Fibroblast of skin of right quadriceps (primary cell): Measurements from ENCODE around the gene TK2.
A peak's percentile ranks its signal among the peaks of the same experiment; 100 is the strongest.

Experiments used
- DNase-seq: peaks from one replicate; pipeline ENCODE4 v3.0.0-alpha.2; 2013

TK2 gene

GRCh38 chr16:66543541-66543940, 6.4 kb downstream of the TK2 start:
- DNase-seq, result no peak

DNA sequence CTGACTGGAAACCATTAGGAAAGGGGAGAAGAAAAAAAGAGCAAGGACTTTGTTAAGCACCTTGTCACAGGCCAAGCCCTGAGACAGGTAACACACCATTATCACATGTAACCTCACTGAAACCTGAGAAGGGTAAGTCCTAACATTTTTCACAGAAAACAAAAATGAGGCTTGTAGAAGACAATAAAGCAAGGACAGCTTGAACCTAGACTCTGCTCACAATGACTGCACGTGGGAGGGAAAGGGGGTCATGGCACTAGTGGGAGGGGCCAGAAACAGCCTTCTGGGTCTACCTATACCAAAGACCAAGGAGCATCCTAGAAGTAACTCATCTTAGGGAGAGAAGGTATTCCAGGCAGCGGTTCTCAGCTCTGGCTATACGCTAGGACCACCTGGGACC, 7.5 kb downstream of the TK2 start:
- DNase-seq, result no peak

DNA sequence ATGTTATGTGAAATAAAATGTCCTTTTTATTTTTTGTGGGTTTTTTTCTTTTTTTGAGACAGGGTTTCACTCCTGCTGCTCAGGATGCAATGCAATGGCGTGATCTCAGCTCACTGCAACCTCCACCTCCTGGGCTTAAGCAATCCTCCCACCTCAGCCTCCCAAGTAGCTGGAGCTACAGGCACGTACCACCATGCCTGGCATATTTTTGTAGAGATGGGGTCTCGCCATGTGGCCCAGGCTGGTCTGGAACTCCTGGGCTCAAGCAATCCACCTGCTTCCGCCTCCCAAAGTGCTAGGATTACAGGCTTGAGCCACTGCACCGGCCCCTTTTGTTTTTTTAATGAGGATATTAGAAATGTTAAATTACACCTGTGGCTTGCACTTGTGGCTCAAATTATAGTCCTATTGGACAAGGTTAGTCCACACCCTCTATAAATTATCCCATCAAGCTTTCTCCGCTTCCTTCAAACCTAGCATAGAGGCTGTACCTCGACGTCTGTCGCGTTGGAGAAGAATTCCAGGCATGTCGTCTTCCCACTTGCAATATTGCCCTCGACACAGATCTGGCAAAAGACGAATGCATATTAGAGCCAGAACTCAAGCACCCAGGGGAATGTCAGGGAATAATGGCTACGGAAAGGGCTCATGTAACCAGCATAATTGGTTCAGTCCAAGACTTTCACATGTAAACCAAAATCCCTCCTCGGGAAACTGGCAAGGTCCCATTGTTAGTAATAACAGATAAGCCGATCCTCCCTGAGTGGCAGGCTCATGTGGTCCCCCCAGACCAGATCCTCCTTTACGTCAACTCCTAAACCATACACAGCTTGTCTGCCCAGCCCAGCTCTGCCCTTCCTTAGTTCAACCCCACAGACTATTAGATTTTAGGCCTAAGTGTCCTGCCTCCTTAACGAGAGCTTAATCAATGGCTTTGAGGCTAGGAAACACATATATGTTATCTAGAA, 8.2 kb downstream of the TK2 start:
- DNase-seq, result no peak

DNA sequence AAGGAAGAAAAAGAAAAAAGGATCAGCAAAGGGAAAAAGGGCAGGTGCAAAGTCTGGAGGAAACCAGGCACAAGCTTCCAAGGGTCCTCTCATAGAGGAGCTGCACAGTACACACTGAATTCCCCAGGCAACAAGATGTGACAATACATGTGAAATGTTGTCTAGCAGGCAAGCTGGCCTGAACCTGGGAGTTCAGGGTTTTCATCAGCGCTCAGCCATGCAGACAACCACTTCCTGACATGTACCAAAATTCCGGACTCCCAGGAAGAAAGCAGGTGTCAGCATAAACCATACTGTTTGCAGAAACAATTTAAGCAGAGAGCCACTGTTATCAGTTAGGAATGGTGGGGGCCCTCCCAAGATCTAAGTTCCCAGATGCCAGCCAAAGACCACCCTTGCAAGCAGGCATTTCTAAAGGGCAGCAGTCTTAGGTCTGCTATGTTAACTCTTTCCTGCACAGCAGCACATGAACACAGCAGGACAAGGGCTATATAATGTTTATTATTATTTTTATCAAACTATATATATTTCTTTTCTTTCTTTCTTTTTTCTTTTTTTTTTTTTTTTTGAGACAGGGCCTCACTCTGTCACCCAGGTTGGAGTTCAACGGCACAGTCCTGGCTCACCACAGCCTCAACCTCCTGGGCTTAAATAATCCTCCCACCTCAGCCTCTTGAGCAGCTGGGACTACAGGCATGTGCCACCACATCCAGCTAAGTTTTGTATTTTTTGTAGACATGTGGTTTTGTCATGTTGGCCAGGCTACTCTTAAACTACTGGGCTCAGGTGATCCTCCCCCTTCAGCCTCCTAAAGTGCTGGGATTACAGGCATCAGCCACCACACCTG, 10.1 kb downstream of the TK2 start:
- no peak for DNase-seq

- DNase-seq, result no peak
Measured at GRCh38 chr16:66538910-66539309, 11.0 kb downstream of the TK2 start.

DNA sequence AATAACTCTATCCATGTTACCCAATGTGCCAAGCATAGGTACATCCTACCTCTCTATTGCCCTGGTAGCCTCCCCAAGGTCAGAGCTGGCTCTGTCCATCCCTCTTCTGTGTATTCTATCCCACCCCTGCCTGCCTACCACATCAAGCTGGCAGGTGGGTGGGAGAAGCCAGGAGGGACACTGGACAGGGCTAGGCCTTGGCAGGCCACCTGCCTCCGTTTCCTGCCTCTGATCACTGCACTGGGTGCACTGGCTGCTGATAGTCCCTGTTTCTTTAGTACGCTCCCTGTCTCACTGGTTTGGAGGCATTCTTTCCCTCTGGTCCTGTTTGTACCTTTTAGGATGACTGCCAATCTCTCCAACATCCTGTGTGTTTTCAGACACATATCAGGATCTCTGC, 12.7 kb downstream of the TK2 start:
- DNase-seq, result no peak

- DNase-seq, result no peak
Measured at GRCh38 chr16:66536525-66536924, 13.4 kb downstream of the TK2 start.

- DNase-seq, result no peak
Measured at GRCh38 chr16:66534376-66534799, 15.5 kb downstream of the TK2 start.

- DNase-seq, result no peak
Measured at GRCh38 chr16:66529475-66529874, 20.4 kb downstream of the TK2 start.

- no peak for DNase-seq
Measured at GRCh38 chr16:66528294-66528693, 21.6 kb downstream of the TK2 start.

DNA sequence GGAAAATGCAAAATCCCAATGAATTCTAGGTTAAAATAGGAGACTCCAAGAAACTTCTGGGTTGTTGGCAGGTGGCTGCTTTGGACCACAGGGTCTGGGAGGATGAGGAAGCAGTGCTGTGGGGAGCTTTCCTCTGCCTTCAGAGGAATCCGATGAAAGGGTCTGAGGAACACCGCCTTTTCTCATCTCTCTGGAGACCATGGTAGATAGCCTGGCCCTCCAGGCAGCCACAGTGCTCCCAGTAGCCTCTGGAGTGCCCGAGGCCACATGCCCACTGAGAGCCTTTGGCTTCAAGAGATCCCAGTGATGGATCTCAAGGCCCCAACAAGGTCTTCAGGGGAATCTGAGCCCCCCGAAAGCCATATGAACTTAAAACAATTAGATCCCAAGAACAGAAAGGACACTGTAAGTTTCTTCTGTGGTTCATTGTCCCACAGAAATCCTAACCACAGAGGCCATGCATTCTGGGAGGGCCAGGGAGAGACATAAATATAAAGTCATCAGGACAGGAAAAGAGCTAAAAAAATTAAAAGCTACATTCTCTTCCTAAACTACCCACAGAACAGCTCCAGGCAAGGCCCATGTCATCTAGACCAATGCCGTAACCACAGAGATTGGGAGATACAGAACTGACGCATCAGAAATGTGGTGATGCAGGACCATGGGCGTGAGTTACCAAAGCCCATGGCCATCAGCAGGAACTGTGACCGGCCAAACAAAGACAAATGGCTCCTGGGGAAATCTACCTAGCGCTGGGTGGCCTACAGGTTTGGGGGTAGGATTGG, 24.3 kb downstream of the TK2 start:
- no peak for DNase-seq

DNA sequence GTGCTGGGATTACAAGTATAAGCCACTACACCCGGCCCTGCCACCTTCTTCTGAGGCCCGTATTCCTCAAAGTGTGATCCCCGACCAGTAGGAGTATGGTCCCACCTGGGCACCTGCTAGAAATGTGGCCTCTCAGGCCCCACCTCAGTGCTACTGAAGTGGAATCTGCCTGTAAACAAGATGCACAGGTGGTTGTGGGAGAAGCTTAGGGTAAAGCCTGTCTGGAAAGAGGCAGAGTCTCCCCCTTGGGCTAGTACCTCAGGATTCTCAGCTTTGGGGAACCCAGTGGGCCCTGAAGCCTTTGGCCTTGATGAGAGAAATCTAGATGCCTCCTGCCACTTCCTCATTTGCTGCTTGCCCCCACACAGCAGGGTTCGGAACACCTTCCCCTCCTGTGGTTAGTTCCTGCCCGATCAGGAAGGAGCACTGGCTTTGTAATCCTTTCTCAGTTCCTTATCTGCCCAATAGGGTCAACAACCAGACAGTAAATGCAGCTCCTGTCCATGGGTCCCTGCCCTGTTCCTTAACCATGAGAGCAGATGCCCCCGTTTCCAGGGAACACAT, 25.2 kb downstream of the TK2 start:
- DNase-seq, result no peak

DNA sequence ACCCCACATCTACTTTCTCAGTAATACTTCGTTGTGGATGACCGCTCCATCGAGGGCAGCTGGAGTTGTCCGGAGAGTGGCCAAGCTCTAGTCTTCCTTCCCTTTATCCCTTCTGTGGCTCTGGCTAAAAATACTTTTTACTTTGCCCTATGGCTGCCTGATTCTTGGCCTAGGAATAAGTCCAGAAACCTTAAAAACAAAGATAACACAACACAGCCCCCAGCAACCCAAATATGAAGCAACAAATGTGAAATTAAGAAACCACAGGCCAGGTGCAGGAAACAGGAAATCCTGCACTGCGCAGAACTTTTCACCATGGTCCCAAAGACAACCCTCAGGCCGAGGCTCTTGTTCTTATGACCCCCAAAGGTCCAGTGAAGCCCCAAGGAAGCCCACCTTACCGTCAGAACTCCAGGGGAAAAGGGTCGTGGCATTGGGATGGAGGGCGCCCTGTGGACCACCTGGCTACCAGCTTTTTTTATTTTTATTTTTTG, 26.0 kb downstream of the TK2 start:
- no peak for DNase-seq

DNA sequence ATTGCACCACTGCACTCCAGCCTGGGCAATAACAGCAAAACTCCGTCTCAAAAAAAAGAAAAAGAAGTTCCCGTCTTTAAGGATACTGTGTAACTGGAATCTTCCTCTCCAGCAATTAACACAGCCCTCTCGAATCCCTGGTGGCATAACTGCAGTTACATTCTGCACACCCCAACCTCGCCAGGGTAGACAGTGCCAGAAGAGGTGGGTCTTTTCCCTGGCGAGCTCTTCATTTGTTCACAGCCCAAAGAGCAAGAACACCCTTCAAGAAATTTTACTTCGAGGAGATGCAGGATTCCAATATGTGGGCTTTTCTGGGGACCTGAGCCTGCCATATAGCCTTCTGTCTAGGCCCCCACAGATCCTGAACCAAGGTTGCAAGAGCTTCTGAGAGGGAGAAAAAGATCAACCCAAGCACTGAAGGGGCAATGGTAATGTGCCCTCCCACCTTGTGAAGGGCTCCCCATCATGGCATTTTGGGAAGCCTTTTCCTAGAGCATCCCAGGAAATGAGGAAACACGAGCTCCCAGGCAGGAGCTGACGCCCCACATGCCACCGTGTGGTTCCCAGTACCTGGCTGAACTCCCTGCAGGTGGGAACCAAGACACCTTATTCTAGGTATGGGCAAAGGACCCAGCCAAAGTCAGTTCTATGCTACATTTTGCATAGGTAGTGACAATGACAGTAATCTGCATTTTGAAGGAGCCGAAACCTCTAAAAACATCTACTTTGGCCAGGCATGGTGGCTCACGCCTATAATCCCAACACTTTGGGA, 26.9 kb downstream of the TK2 start:
- no peak for DNase-seq

DNA sequence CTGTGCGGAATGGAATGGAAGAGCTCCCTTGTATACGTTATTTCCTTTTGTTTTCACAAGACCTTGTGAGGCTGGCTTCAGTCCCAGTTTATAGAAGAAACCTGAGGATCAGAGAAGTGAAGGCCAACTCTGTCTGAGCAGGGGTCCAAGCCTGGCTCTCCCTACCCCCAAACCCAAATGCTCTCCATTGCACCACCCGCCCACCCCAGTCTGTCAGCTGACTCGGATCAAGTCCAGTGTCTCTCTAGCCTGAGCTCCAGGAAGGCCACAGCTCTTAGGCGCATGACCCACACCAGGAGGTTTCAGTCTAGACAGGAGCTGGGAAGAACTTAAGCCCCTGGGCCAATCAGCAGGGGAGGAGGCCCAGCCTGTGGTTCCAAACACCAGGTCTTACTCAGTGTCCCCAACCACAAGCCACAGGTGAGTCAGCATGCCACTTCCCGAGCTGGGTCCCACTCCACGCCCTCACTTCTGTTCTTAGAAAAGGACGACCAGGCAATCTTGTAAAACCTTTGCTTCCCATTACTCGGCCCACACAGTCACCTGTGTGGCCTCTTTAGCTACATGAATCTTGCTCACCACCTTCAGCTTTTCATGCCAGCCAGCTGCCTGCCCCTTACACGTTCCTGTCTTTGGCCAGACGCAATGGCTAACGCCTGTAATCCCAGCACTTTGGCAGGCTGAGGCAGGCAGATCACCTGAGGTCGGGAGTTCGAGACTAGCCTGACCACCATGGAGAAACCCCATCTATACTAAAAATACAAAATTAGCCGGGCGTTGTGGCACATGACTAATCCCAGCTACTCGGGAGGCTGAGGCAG, 27.8 kb downstream of the TK2 start:
- peak; percentile 67 for DNase-seq

- no peak for DNase-seq
Measured at GRCh38 chr16:66521252-66521713, 28.6 kb downstream of the TK2 start.

DNA sequence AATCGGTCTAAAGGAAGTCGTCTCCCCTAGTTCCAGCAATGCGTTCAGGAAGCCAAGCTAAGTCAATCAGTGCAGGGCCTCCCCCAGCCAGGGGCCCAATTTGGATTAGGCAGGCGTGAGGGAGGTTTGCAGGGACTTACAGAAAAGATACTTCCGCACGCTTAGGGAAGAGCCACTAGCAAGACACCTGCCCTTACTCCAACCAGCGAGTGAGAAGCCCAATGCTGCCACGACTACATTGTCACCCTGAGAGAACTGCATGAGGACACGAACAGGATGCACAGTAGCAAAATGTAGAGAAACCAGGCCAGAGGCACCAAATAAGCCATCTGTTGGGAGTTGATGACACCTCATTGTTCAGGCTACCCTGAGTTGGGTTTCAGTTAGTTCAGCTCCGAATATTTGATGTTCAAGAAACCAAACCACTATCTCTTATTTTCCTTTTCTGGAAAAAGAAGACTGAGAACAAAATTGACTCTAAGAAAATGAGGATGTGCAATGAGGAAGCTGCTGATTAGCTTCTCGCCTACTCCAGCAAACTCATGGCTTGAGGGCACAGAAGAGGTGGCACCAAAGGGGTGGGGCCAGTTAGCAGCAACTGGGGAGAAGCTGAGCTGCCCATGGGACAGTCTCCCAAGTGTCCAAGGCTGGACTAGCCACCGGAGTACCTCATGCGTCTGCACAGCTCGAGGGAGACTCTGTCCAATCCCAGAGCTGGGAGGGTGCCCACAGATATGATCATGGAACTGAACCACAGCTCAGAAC, 29.3 kb downstream of the TK2 start:
- DNase-seq, result no peak

DNA sequence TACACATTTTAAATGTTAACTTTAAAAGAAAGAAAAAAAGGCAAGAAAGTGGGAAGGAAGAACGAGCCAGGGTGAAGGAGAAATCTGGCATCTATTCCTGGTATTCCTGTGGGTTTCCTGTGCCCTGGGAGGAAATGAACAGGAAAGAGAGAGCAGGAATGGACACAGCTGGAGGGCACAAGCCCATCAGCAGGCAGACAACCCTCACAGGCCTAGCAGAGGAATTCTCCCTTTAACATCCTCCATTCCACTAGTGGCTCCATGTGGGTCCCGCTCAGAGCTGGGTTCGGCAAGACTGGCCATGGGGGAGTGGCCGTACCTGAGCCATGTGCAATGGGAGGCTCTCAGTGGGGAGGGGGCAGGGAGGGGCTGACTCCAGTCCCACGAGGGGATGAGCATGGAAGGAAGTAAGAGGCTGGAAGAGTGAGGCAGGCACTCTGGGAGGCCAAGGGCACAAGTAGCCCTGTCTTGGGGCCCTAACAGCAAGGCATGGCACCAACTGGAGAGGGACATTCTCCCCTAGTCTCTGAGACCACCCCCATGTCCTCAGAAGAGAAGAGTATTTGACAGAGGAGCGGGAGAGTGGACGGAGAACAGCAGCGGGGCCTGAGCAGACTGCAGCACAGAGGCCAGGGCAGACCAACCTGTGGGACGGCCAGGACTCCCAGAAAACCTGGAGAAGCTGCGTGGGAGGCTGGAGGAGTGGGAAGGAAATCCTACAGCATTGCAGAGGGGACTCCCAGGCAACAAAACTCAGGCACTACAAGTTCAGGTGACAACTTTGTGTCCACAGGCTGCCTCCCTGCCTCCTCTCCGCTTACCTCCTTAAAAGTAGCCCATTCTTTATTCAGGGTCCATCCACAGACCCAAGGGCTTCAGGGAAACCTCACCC, 30.2 kb downstream of the TK2 start:
- no peak for DNase-seq
